ENCODE measurements around the gene ATP8B4. TPM values are rescaled to one million over a fixed set of nuclear protein-coding genes. Genes with fewer than 3 reads are reported as not detected.

The ATP8B4 gene
- polyA plus RNA-seq, 1 donor (not counting 4 experiments of a cell fraction or from before 2014, with no cell fraction given): 0.05 TPM

DNA sequence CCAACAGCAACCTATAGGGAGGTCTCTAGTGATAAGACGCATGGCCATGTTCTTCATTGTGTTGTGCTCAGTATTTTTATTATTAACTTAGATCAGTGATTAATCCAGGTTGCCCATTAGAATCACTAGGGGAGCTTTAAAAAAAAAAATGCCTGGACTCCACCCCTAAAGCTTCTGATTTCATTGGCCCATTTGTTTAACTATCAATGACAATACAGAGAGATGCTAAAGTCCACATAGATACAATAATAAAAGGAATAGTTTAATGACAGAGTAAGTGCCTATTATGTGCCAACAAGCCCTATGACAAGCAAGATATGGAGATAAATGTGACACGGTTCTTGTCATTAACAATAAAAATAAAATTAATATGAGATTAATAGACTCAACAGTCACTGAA, 55.8 kb downstream of the ATP8B4 start:
- dilution Hi-C loops (cut with MboI; ENCODE audit: extremely low pct_ligation_motif_present, low sequenced_read_pairs): no loop called here
- H3K27ac ChIP-seq (ENCODE audit: control insufficient read depth, insufficient read depth, low read length): no peak overlapping the region
- no peak overlapping the region for H3K4me3 ChIP-seq (ENCODE audit: control insufficient read depth in 2 of 3, extremely low read depth in 1 of 3, insufficient read depth in 2 of 3, low read depth in 1 of 3, low read length in 3 of 3)
- no peak for TF ChIP-seq EZH2 (IDR thresholded peaks at IDR 0.05; ENCODE audit: low read length)
- no peak for TF ChIP-seq CTCF (optimal IDR thresholded peaks at IDR 0.05 in 1 of 3, IDR thresholded peaks at IDR 0.05 in 1 of 3, conservative IDR thresholded peaks at IDR 0.05 in 1 of 3; ENCODE audit: extremely low read depth in 1 of 3, insufficient read depth in 2 of 3, low read length in 3 of 3)
- no peaks in the 10 kb centered on the region for H3K36me3 ChIP-seq (ENCODE audit: control insufficient read depth in 2 of 2, extremely low read depth in 1 of 2, insufficient read depth in 2 of 2, low read length in 2 of 2)
- no peaks in the 10 kb centered on the region for H3K9me1 ChIP-seq (ENCODE audit: control insufficient read depth, extremely low read depth, insufficient read depth, low read length)
- no peaks in the 10 kb centered on the region for H4K20me1 ChIP-seq (ENCODE audit: control insufficient read depth, extremely low read depth, insufficient read depth, low read length)
- no peaks in the 10 kb centered on the region for H3K4me1 ChIP-seq (ENCODE audit: control insufficient read depth, extremely low read depth, insufficient read depth, low read length)
- H3K4me2 ChIP-seq (ENCODE audit: control insufficient read depth, extremely low read depth, insufficient read depth, low read depth, low read length): no peak overlapping the region
- no peaks in the 10 kb centered on the region for H3K27me3 ChIP-seq (ENCODE audit: control insufficient read depth, extremely low read depth, insufficient read depth, low read length)
- H2AFZ ChIP-seq (ENCODE audit: control insufficient read depth, low read length): no peak overlapping the region
- H3K79me2 ChIP-seq (ENCODE audit: control insufficient read depth, insufficient read depth, low read length): no peaks in the 10 kb centered on the region
- H3K9ac ChIP-seq (ENCODE audit: control insufficient read depth, extremely low read depth, insufficient read depth, low read length): no peak overlapping the region
- DNase-seq (ENCODE audit: low read depth, low spot score) (no peak), FAIRE-seq (no peak)
- no peaks in the 10 kb centered on the region for H3K9me3 ChIP-seq (ENCODE audit: control insufficient read depth, low read depth, low read length)

DNA sequence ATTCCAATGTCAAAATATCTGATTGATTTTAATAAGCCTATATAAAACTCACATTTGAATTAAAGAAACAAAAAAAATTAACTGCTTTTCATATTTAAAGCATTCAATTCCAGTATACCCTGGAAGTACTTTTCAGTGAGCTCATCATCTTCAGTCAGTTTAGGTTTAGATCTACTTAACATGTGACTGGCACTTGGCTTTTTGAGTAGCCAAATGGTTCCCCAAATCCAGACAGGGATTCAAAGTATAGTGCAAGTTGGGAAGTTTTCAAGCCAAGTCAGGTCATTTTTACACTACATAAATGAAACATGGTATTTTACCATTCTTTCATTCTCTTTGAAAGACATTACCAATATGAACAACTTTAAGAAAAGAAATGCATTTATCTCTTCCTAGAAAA, 57.5 kb downstream of the ATP8B4 start:
- Histone ChIP-seq H3K4me1 (ENCODE audit: control insufficient read depth, extremely low read depth, insufficient read depth, low read length) (no peaks in the 10 kb centered on the region), H3K4me2 (ENCODE audit: control insufficient read depth, extremely low read depth, insufficient read depth, low read depth, low read length) (no peak overlapping the region), H3K36me3 (ENCODE audit: control insufficient read depth in 2 of 2, extremely low read depth in 1 of 2, insufficient read depth in 2 of 2, low read length in 2 of 2) (no peaks in the 10 kb centered on the region), H3K79me2 (ENCODE audit: control insufficient read depth, insufficient read depth, low read length) (no peaks in the 10 kb centered on the region), H3K4me3 (ENCODE audit: control insufficient read depth in 2 of 3, extremely low read depth in 1 of 3, insufficient read depth in 2 of 3, low read depth in 1 of 3, low read length in 3 of 3) (no peak overlapping the region), H3K9ac (ENCODE audit: control insufficient read depth, extremely low read depth, insufficient read depth, low read length) (no peak overlapping the region), H3K27ac (ENCODE audit: control insufficient read depth, insufficient read depth, low read length) (no peak overlapping the region), H2AFZ (ENCODE audit: control insufficient read depth, low read length) (no peak overlapping the region), H3K9me1 (ENCODE audit: control insufficient read depth, extremely low read depth, insufficient read depth, low read length) (no peaks in the 10 kb centered on the region), H3K27me3 (ENCODE audit: control insufficient read depth, extremely low read depth, insufficient read depth, low read length) (no peaks in the 10 kb centered on the region), H3K9me3 (ENCODE audit: control insufficient read depth, low read depth, low read length) (no peaks in the 10 kb centered on the region), H4K20me1 (ENCODE audit: control insufficient read depth, extremely low read depth, insufficient read depth, low read length) (no peaks in the 10 kb centered on the region)
- DNase-seq (ENCODE audit: low read depth, low spot score): no peak
- dilution Hi-C loops (cut with MboI; ENCODE audit: extremely low pct_ligation_motif_present, low sequenced_read_pairs): no loop called here
- no peak for TF ChIP-seq CTCF (optimal IDR thresholded peaks at IDR 0.05 in 1 of 3, IDR thresholded peaks at IDR 0.05 in 1 of 3, conservative IDR thresholded peaks at IDR 0.05 in 1 of 3; ENCODE audit: extremely low read depth in 1 of 3, insufficient read depth in 2 of 3, low read length in 3 of 3)
- FAIRE-seq: no peak
